Osteoblast (primary cell): ENCODE data around the gene MAP4K4. TPM values are rescaled to one million over a fixed set of nuclear protein-coding genes. Genes with fewer than 3 reads are reported as not detected.

Experiments used
- DNase-seq: peaks from one replicate; pipeline ENCODE4 v3.0.0; 2011; ENCODE audit warnings: low spot score, mixed read lengths; ENCODE audit not compliant: insufficient read length; ENCODE audit errors: missing footprints
- H2AFZ ChIP-seq: 2 replicates; pipeline ENCODE4 v1.6.0; 2011; ENCODE audit warnings: mild to moderate bottlenecking, low read length
- H3K27ac ChIP-seq: 2 replicates; pipeline ENCODE4 v1.5.1; 2011; ENCODE audit warnings: mild to moderate bottlenecking, low read depth, low read length, moderate library complexity
- H3K27me3 ChIP-seq: 2 replicates; pipeline ENCODE4 v1.6.0; 2012; ENCODE audit warnings: mild to moderate bottlenecking, control low read depth, inconsistent platforms, low read length, moderate library complexity; ENCODE audit not compliant: insufficient read depth
- H3K36me3 ChIP-seq: 2 replicates; pipeline ENCODE4 v1.5.1; 2011; ENCODE audit warnings: mild to moderate bottlenecking, low read length, control low read depth, moderate library complexity; ENCODE audit not compliant: insufficient read depth
- H3K4me1 ChIP-seq: 2 replicates; pipeline ENCODE4 v1.5.1; 2011; ENCODE audit warnings: mild to moderate bottlenecking, low read length, control low read depth, moderate library complexity; ENCODE audit not compliant: insufficient read depth
- H3K4me2 ChIP-seq: 2 replicates; pipeline ENCODE4 v1.6.0; 2011; ENCODE audit warnings: mild to moderate bottlenecking, low read length; ENCODE audit not compliant: insufficient read depth
- H3K4me3 ChIP-seq: fragments of 200-600 bp; sonication (generic); 3 replicates; pipeline ENCODE4 v1.5.1; 2012; ENCODE audit warnings: mild to moderate bottlenecking, low read length, inconsistent platforms; ENCODE audit not compliant: insufficient read depth
- H3K79me2 ChIP-seq: 2 replicates; pipeline ENCODE4 v1.6.0; 2012; ENCODE audit warnings: mild to moderate bottlenecking, low read length, control low read depth, inconsistent platforms; ENCODE audit not compliant: insufficient read depth
- H3K9me3 ChIP-seq: 2 replicates; pipeline ENCODE4 v1.5.1; 2011; ENCODE audit warnings: low read depth, low read length, control low read depth
- H4K20me1 ChIP-seq: 2 replicates; pipeline ENCODE4 v1.6.0; 2012; ENCODE audit warnings: mild to moderate bottlenecking, low read length, control low read depth; ENCODE audit not compliant: insufficient read depth
- CTCF ChIP-seq: IDR thresholded peaks from 2 replicates; pipeline ENCODE4 v1.5.1; 2011; ENCODE audit warnings: mild to moderate bottlenecking, low read depth, low read length, moderate library complexity; ENCODE audit errors: extremely low read depth
- total RNA-seq: library from RNA; depleted of rRNA; stranded (reverse); fragments of >200 nt; gene quantifications from 2 replicates; pipeline ENCODE4 v1.2.3, GENCODE V29; 2012

MAP4K4 gene
- total RNA-seq, 1 donor, result 231 TPM

GRCh38 chr2:101882769-101883307 lies 185.3 kb downstream of the MAP4K4 start:
- H2AFZ ChIP-seq, result no peak overlapping the region

GRCh38 chr2:101883860-101884259 lies 186.4 kb downstream of the MAP4K4 start:
- no peak overlapping the region for H2AFZ ChIP-seq
- peak; percentile 78 for TF ChIP-seq CTCF
- no peaks in the 10 kb centered on the region for H3K9me3 ChIP-seq
- no peak overlapping the region for H3K4me3 ChIP-seq
- H3K79me2 ChIP-seq, result peaks cover 53% of the 10 kb centered on the region
- no peak overlapping the region for H3K4me2 ChIP-seq
- DNase-seq, result no peak
- peaks cover 39% of the 10 kb centered on the region for H3K4me1 ChIP-seq
- peak overlapping the region; percentile 47 for H3K27ac ChIP-seq
- H3K27me3 ChIP-seq, result no peaks in the 10 kb centered on the region
- H4K20me1 ChIP-seq, result peaks cover 5% of the 10 kb centered on the region
- peaks cover 63% of the 10 kb centered on the region for H3K36me3 ChIP-seq

More at GRCh38 chr2:101882769-101883307, 185.3 kb downstream of the MAP4K4 start:
- Histone ChIP-seq H3K4me1 (peaks cover 38% of the 10 kb centered on the region), H3K4me3 (no peak overlapping the region), H3K36me3 (peaks cover 63% of the 10 kb centered on the region), H3K79me2 (peaks cover 56% of the 10 kb centered on the region), H3K27me3 (no peaks in the 10 kb centered on the region), H3K4me2 (no peak overlapping the region), H3K27ac (no peak overlapping the region), H3K9me3 (no peaks in the 10 kb centered on the region), H4K20me1 (peaks cover 5% of the 10 kb centered on the region)
- TF ChIP-seq CTCF, result no peak
- DNase-seq, result no peak

GRCh38 chr2:101884423-101884822 lies 186.9 kb downstream of the MAP4K4 start:
- no peaks in the 10 kb centered on the region for H3K27me3 ChIP-seq
- peaks cover 34% of the 10 kb centered on the region for H3K4me1 ChIP-seq
- H3K36me3 ChIP-seq, result peaks cover 65% of the 10 kb centered on the region
- H3K27ac ChIP-seq, result peak overlapping the region; percentile 47
- peaks cover 5% of the 10 kb centered on the region for H4K20me1 ChIP-seq
- H3K79me2 ChIP-seq, result peaks cover 51% of the 10 kb centered on the region
- no peak overlapping the region for H3K4me2 ChIP-seq
- H2AFZ ChIP-seq, result no peak overlapping the region
- no peak for DNase-seq
- no peak overlapping the region for H3K4me3 ChIP-seq
- no peak for TF ChIP-seq CTCF
- H3K9me3 ChIP-seq, result no peaks in the 10 kb centered on the region

- Histone ChIP-seq H3K4me2 (no peak overlapping the region), H4K20me1 (peaks cover 3% of the 10 kb centered on the region), H3K4me3 (no peak overlapping the region), H3K27ac (peak overlapping the region; percentile 77), H3K4me1 (peaks cover 20% of the 10 kb centered on the region), H3K79me2 (peaks cover 39% of the 10 kb centered on the region), H2AFZ (no peak overlapping the region), H3K36me3 (peaks cover 77% of the 10 kb centered on the region), H3K27me3 (no peaks in the 10 kb centered on the region), H3K9me3 (no peaks in the 10 kb centered on the region)
- peak; percentile 58 for DNase-seq
- TF ChIP-seq CTCF, result no peak
Measured at GRCh38 chr2:101887328-101887727, 189.8 kb downstream of the MAP4K4 start.
